Erythroblast (primary cell): ENCODE data around the gene TERF2IP.
A peak's percentile ranks its signal among the peaks of the same experiment; 100 is the strongest.

Source experiments
- DNase-seq, 2 experiments: peaks; one replicate each; lab custom pipeline; 2025; lab: John Stamatoyannopoulos, UW
- GATA1 ChIP-seq: IDR thresholded peaks from 2 replicates; pipeline ENCODE4 v1.6.1; 2011; ENCODE audit warnings: low read depth, mild to moderate bottlenecking, control low read depth, low read length, moderate library complexity
- POLR2A ChIP-seq: IDR thresholded peaks from 2 replicates; pipeline ENCODE4 v1.6.1; 2011; ENCODE audit warnings: mild to moderate bottlenecking, low read length

The TERF2IP gene

GRCh38 chr16:75653922-75654321 is 6.3 kb downstream of the TERF2IP start:
- DNase-seq, result peak; percentile 21
- TF ChIP-seq POLR2A (no peak), GATA1 (no peak)

GRCh38 chr16:75658175-75658574 is 10.6 kb downstream of the TERF2IP start:
- TF ChIP-seq POLR2A, result no peak
- no peak for TF ChIP-seq GATA1
- no peak for DNase-seq

- no peak for TF ChIP-seq GATA1
- TF ChIP-seq POLR2A, result no peak
- DNase-seq, result no peak
These were observed 12.7 kb downstream of the TERF2IP start for GRCh38 chr16:75660321-75660720.

GRCh38 chr16:75660726-75661302 is 13.2 kb downstream of the TERF2IP start:
- TF ChIP-seq GATA1, result no peak
- no peak for TF ChIP-seq POLR2A

GRCh38 chr16:75667503-75667902 is 19.9 kb downstream of the TERF2IP start:
- TF ChIP-seq POLR2A, result no peak
- no peak for TF ChIP-seq GATA1
- DNase-seq, result no peak

More at GRCh38 chr16:75660726-75661302, 13.2 kb downstream of the TERF2IP start:
- DNase-seq, result no peak

GRCh38 chr16:75676909-75677308 is 29.3 kb downstream of the TERF2IP start, which contains the start of gene CPHXL2:
Gene CPHXL2 (minus strand): TSS chr16:75677009. CDS start chr16:75676999, 10 bp downstream.
- DNase-seq, result no peak

GRCh38 chr16:75679366-75679765 is 31.8 kb downstream of the TERF2IP start:
- TF ChIP-seq GATA1 (no peak), POLR2A (no peak)
- no peak for DNase-seq

More at GRCh38 chr16:75676909-75677308, 29.3 kb downstream of the TERF2IP start, which contains the start of gene CPHXL2:
- TF ChIP-seq GATA1 (no peak), POLR2A (no peak)

- DNase-seq, result no peak
- TF ChIP-seq GATA1 (no peak), POLR2A (no peak)
These were observed 34.7 kb downstream of the TERF2IP start for GRCh38 chr16:75682308-75682707.

- no peak for DNase-seq
- no peak for TF ChIP-seq GATA1
- TF ChIP-seq POLR2A, result no peak
These were observed 39.8 kb downstream of the TERF2IP start for GRCh38 chr16:75687361-75687760.

- TF ChIP-seq GATA1 (no peak), POLR2A (no peak)
- DNase-seq, result peak; percentile 26 to 27
These were observed 48.1 kb downstream of the TERF2IP start for GRCh38 chr16:75695708-75696107.

- TF ChIP-seq POLR2A (no peak), GATA1 (no peak)
- DNase-seq, result no peak
These were observed 50.0 kb downstream of the TERF2IP start for GRCh38 chr16:75697571-75697970.

- DNase-seq, result no peak
- TF ChIP-seq GATA1 (no peak), POLR2A (no peak)
These were observed 53.8 kb downstream of the TERF2IP start, which contains the start of gene DUXB for GRCh38 chr16:75701361-75701760. Gene DUXB (minus strand): TSS chr16:75701461. CDS start chr16:75701418, 43 bp downstream.

GRCh38 chr16:75702242-75702641 is 54.7 kb downstream of the TERF2IP start:
- TF ChIP-seq GATA1 (no peak), POLR2A (no peak)
- DNase-seq, result peak; percentile 84 to 86

- peak in 1 of 2 experiments; percentile 40 for DNase-seq
- TF ChIP-seq GATA1, result no peak
- no peak for TF ChIP-seq POLR2A
These were observed 55.7 kb downstream of the TERF2IP start for GRCh38 chr16:75703306-75703705.
